GM12864 (cell line): ENCODE results near the gene AQP3.
"Not testable (repeated sequence)": the region's sequence is repeated elsewhere in the genome, so short reads cannot be mapped to it uniquely, and the experiment has no call there.

ENCODE experiments used
- DNase-seq: peaks from one replicate; pipeline ENCODE4 v3.0.0-alpha.2; 2011; ENCODE audit warnings: low read depth
- H3K4me3 ChIP-seq: 2 replicates; pipeline ENCODE4 v1.5.1; 2011; ENCODE audit warnings: mild to moderate bottlenecking, low read depth, low read length, control low read depth
- TF ChIP-seq, protein P1 (sequence below): IDR thresholded peaks from 2 replicates; pipeline ENCODE4 v1.5.1; 2011; ENCODE audit warnings: low read depth, mild to moderate bottlenecking, moderate library complexity, low read length, control low read depth, inconsistent platforms; ENCODE audit errors: missing control alignments

AQP3 gene

DNA sequence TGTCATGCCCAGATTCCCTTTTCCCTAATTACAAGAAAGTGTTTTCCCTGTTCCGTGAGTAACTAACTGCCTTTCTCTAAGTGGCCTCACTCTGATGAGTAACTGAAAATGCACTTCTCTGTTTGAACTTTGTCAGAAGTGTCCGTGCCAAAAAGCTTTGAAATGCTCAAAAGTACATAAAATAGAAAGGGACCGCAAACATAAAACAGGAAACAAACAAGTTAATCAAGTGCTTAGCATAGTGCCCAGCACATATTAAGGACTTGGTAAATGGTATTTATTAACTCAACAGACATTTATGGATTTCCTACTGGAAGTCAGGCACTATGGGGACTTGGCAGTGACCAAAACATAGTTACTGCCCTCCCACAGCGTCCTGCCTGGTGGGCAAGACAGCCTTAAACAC is 22.3 kb downstream of the AQP3 start:
- TF ChIP-seq, protein P1, sequence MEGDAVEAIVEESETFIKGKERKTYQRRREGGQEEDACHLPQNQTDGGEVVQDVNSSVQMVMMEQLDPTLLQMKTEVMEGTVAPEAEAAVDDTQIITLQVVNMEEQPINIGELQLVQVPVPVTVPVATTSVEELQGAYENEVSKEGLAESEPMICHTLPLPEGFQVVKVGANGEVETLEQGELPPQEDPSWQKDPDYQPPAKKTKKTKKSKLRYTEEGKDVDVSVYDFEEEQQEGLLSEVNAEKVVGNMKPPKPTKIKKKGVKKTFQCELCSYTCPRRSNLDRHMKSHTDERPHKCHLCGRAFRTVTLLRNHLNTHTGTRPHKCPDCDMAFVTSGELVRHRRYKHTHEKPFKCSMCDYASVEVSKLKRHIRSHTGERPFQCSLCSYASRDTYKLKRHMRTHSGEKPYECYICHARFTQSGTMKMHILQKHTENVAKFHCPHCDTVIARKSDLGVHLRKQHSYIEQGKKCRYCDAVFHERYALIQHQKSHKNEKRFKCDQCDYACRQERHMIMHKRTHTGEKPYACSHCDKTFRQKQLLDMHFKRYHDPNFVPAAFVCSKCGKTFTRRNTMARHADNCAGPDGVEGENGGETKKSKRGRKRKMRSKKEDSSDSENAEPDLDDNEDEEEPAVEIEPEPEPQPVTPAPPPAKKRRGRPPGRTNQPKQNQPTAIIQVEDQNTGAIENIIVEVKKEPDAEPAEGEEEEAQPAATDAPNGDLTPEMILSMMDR = no peak
- no peak for DNase-seq
- no peak overlapping the region for H3K4me3 ChIP-seq

DNA sequence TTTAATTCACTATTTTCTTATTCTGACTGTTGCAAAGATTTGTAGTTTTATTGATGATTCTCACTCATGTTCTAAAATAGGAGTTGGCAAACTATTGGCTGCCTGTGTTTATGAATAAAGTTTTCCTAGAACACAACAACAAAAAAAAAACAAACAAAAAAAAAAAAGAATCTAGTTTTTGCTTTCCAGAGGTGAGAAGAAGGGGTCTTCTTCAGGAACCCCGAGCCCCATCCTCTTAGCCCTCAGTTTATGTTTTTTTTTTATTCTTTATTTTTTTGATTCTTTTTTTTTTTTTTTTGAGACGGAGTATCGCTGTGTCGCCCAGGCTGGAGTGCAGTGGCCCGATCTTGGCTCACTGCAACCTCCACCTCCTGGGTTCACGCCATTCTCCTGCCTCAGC is 22.9 kb downstream of the AQP3 start:
- not testable (repeated sequence) for DNase-seq, H3K4me3 ChIP-seq

DNA sequence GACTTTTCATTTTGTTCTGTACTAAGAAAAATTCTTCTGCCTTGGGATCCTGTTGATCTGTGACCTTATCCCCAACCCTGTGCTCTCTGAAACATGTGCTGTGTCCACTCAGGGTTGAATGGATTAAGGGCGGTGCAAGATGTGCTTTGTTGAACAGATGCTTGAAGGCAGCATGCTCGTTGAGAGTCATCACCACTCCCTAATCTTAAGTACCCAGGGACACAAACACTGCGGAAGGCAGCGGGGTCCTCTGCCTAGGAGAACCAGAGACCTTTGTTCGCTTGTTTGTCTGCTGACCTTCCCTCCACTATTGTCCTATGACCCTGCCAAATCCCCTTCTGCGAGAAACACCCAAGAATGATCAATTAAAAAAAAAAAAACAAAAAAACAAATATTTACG is 23.4 kb downstream of the AQP3 start:
- not testable (repeated sequence) for DNase-seq, H3K4me3 ChIP-seq

DNA sequence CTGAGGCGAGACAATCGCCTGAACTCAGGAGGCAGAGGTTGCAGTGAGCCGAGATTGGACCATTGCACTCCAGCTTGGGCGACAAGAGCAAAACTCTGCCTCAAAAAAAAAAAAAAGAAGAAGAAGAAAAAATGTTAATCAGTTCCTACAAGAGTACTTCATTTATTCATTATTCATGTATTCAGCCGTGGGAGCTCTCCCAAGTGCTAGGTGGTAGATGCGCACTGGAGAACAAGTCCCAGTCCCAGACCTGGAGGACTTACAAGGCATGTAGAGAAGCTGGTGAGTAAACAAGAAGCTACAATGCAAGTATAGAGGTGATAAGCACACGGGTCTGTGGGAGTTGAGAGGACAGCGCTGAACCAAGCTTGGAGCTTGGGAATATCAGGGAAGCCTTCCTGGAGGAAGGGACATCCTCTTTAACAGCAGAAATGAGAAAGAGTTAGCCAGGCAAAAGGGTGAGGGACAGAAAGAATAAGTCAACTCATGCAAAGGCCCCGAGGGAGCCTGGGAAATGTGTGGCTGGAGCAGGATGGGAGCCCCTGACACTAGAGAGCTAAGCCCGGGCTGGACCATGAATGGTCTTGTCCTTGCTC is 27.6 kb downstream of the AQP3 start:
- TF ChIP-seq, protein P1 = no peak
- no peak overlapping the region for H3K4me3 ChIP-seq
- DNase-seq = no peak

GRCh38 chr9:33418090-33418489 is 29.3 kb downstream of the AQP3 start:
- H3K4me3 ChIP-seq = no peak overlapping the region
- no peak for DNase-seq
- TF ChIP-seq, protein P1 = no peak

DNA sequence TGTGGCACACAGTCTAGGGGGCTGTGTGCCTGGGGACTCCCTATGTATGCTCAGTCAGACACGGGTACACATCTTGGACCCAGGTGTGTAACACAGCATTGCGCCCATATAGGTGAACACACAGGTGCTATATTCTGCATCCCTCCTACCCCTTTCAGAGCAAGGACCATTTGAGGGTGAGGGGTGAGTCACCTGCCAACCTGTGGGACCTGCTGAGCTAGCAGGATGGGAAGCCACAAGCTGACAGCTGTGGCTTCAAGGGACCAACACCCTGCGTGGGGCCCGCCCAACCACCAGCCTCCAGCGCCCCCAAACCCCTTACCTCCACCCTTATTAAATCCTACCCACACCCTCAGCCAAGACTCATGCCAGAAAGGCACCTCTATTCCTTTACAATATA is 30.4 kb downstream of the AQP3 start:
- DNase-seq = no peak
- TF ChIP-seq, protein P1 = no peak
- H3K4me3 ChIP-seq = no peak overlapping the region

GRCh38 chr9:33415501-33416038 is 31.8 kb downstream of the AQP3 start:
- TF ChIP-seq, protein P1 = peak; percentile 92
- H3K4me3 ChIP-seq = no peak overlapping the region
- DNase-seq = no peak

GRCh38 chr9:33414889-33415500 is 32.4 kb downstream of the AQP3 start:
- no peak overlapping the region for H3K4me3 ChIP-seq
- TF ChIP-seq, protein P1 = no peak
- DNase-seq = no peak
